Tibial artery (tissue), 4 donors: ENCODE results near the gene TMPRSS6.

Source experiments
- DNase-seq, 2 donors: peaks; one replicate each; pipeline ENCODE4 v3.0.0-alpha.2; 2019
- H3K27ac ChIP-seq, 2 donors: fragments of 200-600 bp; sonication (generic) in 1 of 2; 1 replicate in 1 of 2; 2 replicates in 1 of 2; pipeline ENCODE4 v1.5.1; 2018 to 2019; ENCODE audit warnings: mild to moderate bottlenecking in 1 of 2
- H3K27me3 ChIP-seq, 2 donors: fragments of 200-600 bp; sonication (generic) in 1 of 2; one replicate each; pipeline versions ENCODE4 v1.5.1 to v1.6.0; 2016 to 2019
- H3K36me3 ChIP-seq, 3 donors: fragments of 200-600 bp; sonication (generic) in 2 of 3; one replicate each; pipeline ENCODE4 v1.5.1; 2016 to 2019; ENCODE audit warnings: mild to moderate bottlenecking in 2 of 3
- H3K4me1 ChIP-seq, 4 donors: fragments of 200-600 bp; sonication (generic) in 2 of 4; 1 replicate in 3 of 4; 2 replicates in 1 of 4; pipeline ENCODE4 v1.5.1; 2016 to 2019
- H3K4me3 ChIP-seq, 2 donors: fragments of 200-600 bp; sonication (generic) in 1 of 2; 1 replicate in 1 of 2; 2 replicates in 1 of 2; pipeline ENCODE4 v1.5.1; 2018 to 2019; ENCODE audit warnings: mild to moderate bottlenecking in 2 of 2
- H3K9me3 ChIP-seq, 3 donors: fragments of 200-600 bp; sonication (generic) in 1 of 3; one replicate each; pipeline ENCODE4 v1.5.1; 2016 to 2019
- intact Hi-C: fragments of 100-400 bp; cut with DNase I; formaldehyde crosslinking; loops from one replicate; pipeline ENCODE4 v1.15.0; 2023; ENCODE audit warnings: low total_unique reads
- TF ChIP-seq, protein P1 (sequence below), 2 experiments: fragments of 200-600 bp in 1 of 2; fragments of 450-650 bp in 1 of 2; IDR thresholded peaks; one replicate each; pipeline ENCODE4 v1.5.1; 2017 to 2019; ENCODE audit warnings: antibody characterized with exemption in 2 of 2, mild to moderate bottlenecking in 1 of 2, moderate library complexity in 1 of 2

The TMPRSS6 gene

GRCh38 chr22:37026325-37026724 is 83.2 kb downstream of the TMPRSS6 start:
- Histone ChIP-seq H3K36me3 (peaks cover 39 to 78% (median 60%) of the 10 kb centered on the region in 3 donors), H3K9me3 (no peaks in the 10 kb centered on the region), H3K27me3 (no peaks in the 10 kb centered on the region), H3K4me3 (no peak overlapping the region), H3K4me1 (peaks cover 0 to 30% (median 5%) of the 10 kb centered on the region in 4 donors), H3K27ac (no peak overlapping the region)
- intact Hi-C loops, result no loop called here
- no peak for DNase-seq
- TF ChIP-seq, protein P1, sequence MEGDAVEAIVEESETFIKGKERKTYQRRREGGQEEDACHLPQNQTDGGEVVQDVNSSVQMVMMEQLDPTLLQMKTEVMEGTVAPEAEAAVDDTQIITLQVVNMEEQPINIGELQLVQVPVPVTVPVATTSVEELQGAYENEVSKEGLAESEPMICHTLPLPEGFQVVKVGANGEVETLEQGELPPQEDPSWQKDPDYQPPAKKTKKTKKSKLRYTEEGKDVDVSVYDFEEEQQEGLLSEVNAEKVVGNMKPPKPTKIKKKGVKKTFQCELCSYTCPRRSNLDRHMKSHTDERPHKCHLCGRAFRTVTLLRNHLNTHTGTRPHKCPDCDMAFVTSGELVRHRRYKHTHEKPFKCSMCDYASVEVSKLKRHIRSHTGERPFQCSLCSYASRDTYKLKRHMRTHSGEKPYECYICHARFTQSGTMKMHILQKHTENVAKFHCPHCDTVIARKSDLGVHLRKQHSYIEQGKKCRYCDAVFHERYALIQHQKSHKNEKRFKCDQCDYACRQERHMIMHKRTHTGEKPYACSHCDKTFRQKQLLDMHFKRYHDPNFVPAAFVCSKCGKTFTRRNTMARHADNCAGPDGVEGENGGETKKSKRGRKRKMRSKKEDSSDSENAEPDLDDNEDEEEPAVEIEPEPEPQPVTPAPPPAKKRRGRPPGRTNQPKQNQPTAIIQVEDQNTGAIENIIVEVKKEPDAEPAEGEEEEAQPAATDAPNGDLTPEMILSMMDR (IDR thresholded peaks at IDR 0.05), result no peak

DNA sequence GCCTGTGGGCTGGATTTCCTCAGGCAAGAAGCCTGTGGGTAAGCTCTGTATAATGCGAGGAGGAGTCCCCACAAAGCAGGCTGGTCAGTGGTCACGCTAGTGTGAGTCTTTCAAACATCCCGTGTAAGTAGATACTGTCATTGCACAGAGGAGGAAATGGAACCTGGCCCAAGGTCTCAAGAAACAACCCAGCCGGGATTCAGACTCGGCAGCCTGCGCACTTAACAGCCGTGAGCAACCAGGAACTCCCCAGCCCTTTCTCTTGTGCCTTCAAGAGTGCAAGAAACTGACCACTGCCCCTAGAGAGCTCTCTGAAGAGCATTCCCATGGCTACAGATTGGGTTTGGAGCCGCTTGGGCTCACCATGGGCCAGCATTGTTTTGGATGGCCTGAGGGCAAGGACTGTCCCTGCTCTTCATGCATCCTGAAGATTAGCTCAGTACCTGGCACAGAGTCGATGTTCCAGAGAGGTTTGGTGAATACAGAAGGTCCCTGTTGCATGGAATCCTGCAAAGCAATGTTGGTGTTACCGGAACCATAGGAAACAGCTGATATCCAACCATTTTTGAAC is 83.9 kb downstream of the TMPRSS6 start:
- no peak for DNase-seq

GRCh38 chr22:37024339-37025157 is 85.0 kb downstream of the TMPRSS6 start:
- no peak overlapping the region for H3K27ac ChIP-seq
- peaks cover 34 to 60% (median 55%) of the 10 kb centered on the region in 3 donors for H3K36me3 ChIP-seq
- peaks cover 0 to 41% (median 16%) of the 10 kb centered on the region in 4 donors for H3K4me1 ChIP-seq
- H3K27me3 ChIP-seq, result no peaks in the 10 kb centered on the region
- no peaks in the 10 kb centered on the region for H3K9me3 ChIP-seq
- no peak overlapping the region for H3K4me3 ChIP-seq
- DNase-seq, result no peak
- TF ChIP-seq, protein P1 (IDR thresholded peaks at IDR 0.05), result no peak
- intact Hi-C loops, result no loop called here

More for the DNA sequence above, 83.9 kb downstream of the TMPRSS6 start:
- Histone ChIP-seq H3K36me3 (peaks cover 39 to 71% (median 60%) of the 10 kb centered on the region in 3 donors), H3K27ac (no peak overlapping the region), H3K4me3 (no peak overlapping the region), H3K4me1 (peaks cover 0 to 37% (median 13%) of the 10 kb centered on the region in 4 donors), H3K9me3 (no peaks in the 10 kb centered on the region), H3K27me3 (no peaks in the 10 kb centered on the region)
- intact Hi-C loops, result no loop called here
- TF ChIP-seq, protein P1 (IDR thresholded peaks at IDR 0.05), result no peak

DNA sequence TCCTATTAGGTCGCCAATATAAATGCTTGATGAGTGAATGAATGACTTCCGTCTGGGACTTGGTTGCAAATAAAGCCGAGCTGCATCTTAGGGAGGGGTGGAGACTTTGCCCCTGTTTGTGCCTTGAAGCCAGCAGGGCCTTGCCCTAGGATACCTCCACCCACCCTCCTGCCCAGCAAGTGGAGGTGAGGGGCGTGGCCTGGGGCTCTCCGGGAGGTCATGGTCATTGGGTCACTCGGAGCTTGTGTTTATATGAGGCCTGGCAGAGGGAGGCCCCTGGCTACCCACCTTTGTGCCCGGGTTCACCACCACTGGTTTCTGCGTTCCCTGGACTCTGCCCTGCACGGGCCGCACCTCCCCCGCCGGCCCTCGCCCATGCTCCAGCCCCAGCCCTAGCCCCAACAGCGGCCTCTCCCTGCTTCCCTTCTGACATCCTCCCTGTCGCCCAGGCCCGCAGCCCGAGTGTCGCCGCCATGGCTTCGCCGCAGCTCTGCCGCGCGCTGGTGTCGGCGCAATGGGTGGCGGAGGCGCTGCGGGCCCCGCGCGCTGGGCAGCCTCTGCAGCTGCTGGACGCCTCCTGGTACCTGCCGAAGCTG is 85.7 kb downstream of the TMPRSS6 start:
- TF ChIP-seq, protein P1 (IDR thresholded peaks at IDR 0.05), result no peak
- Histone ChIP-seq H3K4me1 (peaks cover 0 to 41% (median 16%) of the 10 kb centered on the region in 4 donors), H3K9me3 (no peaks in the 10 kb centered on the region), H3K27ac (no peak overlapping the region), H3K36me3 (peaks cover 32 to 53% (median 48%) of the 10 kb centered on the region in 3 donors), H3K27me3 (no peaks in the 10 kb centered on the region), H3K4me3 (no peak overlapping the region)
- DNase-seq, result no peak
- intact Hi-C loops, result no loop called here

- intact Hi-C loops, result no loop called here
- no peak for DNase-seq
- Histone ChIP-seq H3K27me3 (no peaks in the 10 kb centered on the region), H3K27ac (no peak overlapping the region), H3K36me3 (peaks cover 32 to 42% (median 37%) of the 10 kb centered on the region in 3 donors), H3K4me1 (peaks cover 0 to 50% (median 26%) of the 10 kb centered on the region in 4 donors), H3K9me3 (no peaks in the 10 kb centered on the region), H3K4me3 (no peak overlapping the region)
- TF ChIP-seq, protein P1 (IDR thresholded peaks at IDR 0.05), result no peak
These were observed 86.8 kb downstream of the TMPRSS6 start for GRCh38 chr22:37022483-37023337.
